Type B pancreatic cell (in vitro differentiated cells): ENCODE results near the gene GABPB2. TPM values are rescaled to one million over a fixed set of nuclear protein-coding genes. Genes with fewer than 3 reads are reported as not detected.
A peak's percentile ranks its signal among the peaks of the same experiment; 100 is the strongest.

ENCODE experiments used
- DNase-seq: peaks from one replicate; pipeline ENCODE4 v3.0.0; 2021; ENCODE audit warnings: mixed read lengths; ENCODE audit not compliant: unreplicated experiment; ENCODE audit errors: extremely low spot score
- H3K27ac Mint-ChIP-seq: 2 replicates; pipeline ENCODE4 v1.8.0; 2021; ENCODE audit warnings: mild to moderate bottlenecking, mixed read lengths
- H3K27me3 Mint-ChIP-seq: 2 replicates; pipeline ENCODE4 v1.8.0; 2021; ENCODE audit warnings: mixed read lengths
- H3K36me3 Mint-ChIP-seq: 2 replicates; pipeline ENCODE4 v1.8.0; 2021; ENCODE audit warnings: mixed read lengths
- H3K4me1 Mint-ChIP-seq: one replicate; pipeline ENCODE4 v1.8.0; 2021; ENCODE audit warnings: mixed read lengths; ENCODE audit not compliant: unreplicated experiment
- H3K4me3 Mint-ChIP-seq: 2 replicates; pipeline ENCODE4 v1.8.0; 2021; ENCODE audit warnings: mild to moderate bottlenecking, mixed read lengths
- H3K9me3 Mint-ChIP-seq: 2 replicates; pipeline ENCODE4 v1.8.0; 2021; ENCODE audit warnings: mixed read lengths
- CTCF ChIP-seq: fragments of 200-600 bp; sonication (generic); conservative IDR thresholded peaks from 2 replicates; pipeline ENCODE4 v1.5.0; 2021; ENCODE audit warnings: antibody characterized with exemption, mild to moderate bottlenecking
- total RNA-seq: library from RNA; stranded (reverse); gene quantifications from 2 replicates; pipeline ENCODE4 v1.2.1, GENCODE V29; 2021; ENCODE audit warnings: low replicate concordance

The GABPB2 gene
- total RNA-seq, 1 donor from 2014 or later = 13.6 TPM

- no peaks in the 10 kb centered on the region for H3K9me3 Mint-ChIP-seq
- no peaks in the 10 kb centered on the region for H3K4me1 Mint-ChIP-seq
- TF ChIP-seq CTCF = no peak
- peak overlapping the region; percentile 56 for H3K27ac Mint-ChIP-seq
- peaks cover 26% of the 10 kb centered on the region for H3K27me3 Mint-ChIP-seq
- peak; percentile 86 for DNase-seq
- H3K36me3 Mint-ChIP-seq = peaks cover 6% of the 10 kb centered on the region
- H3K4me3 Mint-ChIP-seq = peak overlapping the region; percentile 88
These were observed 60.5 kb downstream of the GABPB2 start for GRCh38 chr1:151130987-151131586.

GRCh38 chr1:151131701-151132334, 61.3 kb downstream of the GABPB2 start:
- DNase-seq = no peak
- Mint-ChIP-seq H3K36me3 (peaks cover 11% of the 10 kb centered on the region), H3K4me3 (peak overlapping the region; percentile 88), H3K4me1 (no peaks in the 10 kb centered on the region), H3K9me3 (no peaks in the 10 kb centered on the region), H3K27me3 (peaks cover 26% of the 10 kb centered on the region), H3K27ac (peak overlapping the region; percentile 56)
- TF ChIP-seq CTCF = no peak

GRCh38 chr1:151132335-151133017, 61.9 kb downstream of the GABPB2 start:
- Mint-ChIP-seq H3K9me3 (no peaks in the 10 kb centered on the region), H3K27me3 (peaks cover 26% of the 10 kb centered on the region), H3K4me1 (no peaks in the 10 kb centered on the region), H3K4me3 (peak overlapping the region; percentile 88), H3K36me3 (peaks cover 12% of the 10 kb centered on the region), H3K27ac (no peak overlapping the region)
- DNase-seq = no peak
- TF ChIP-seq CTCF = no peak

- Mint-ChIP-seq H3K36me3 (peaks cover 12% of the 10 kb centered on the region), H3K4me1 (no peaks in the 10 kb centered on the region), H3K27ac (no peak overlapping the region), H3K27me3 (peaks cover 26% of the 10 kb centered on the region), H3K9me3 (no peaks in the 10 kb centered on the region), H3K4me3 (no peak overlapping the region)
- no peak for TF ChIP-seq CTCF
- no peak for DNase-seq
These were observed 62.7 kb downstream of the GABPB2 start for GRCh38 chr1:151133018-151133806.

GRCh38 chr1:151134396-151134795, 63.8 kb downstream of the GABPB2 start:
- H3K27ac Mint-ChIP-seq = no peak overlapping the region
- no peak for DNase-seq
- H3K27me3 Mint-ChIP-seq = peaks cover 26% of the 10 kb centered on the region
- H3K9me3 Mint-ChIP-seq = no peaks in the 10 kb centered on the region
- H3K4me1 Mint-ChIP-seq = no peaks in the 10 kb centered on the region
- H3K4me3 Mint-ChIP-seq = peak overlapping the region; percentile 44
- no peak for TF ChIP-seq CTCF
- H3K36me3 Mint-ChIP-seq = peaks cover 12% of the 10 kb centered on the region
